Gastrocnemius medialis (tissue), 4 donors: ENCODE measurements around the gene PTEN.

Source experiments
- CTCF ChIP-seq, 5 experiments: fragments of 450-650 bp in 3 of 5; fragments of 200-600 bp in 2 of 5; sonication (generic) in 2 of 5; IDR thresholded peaks in 4 of 5; conservative IDR thresholded peaks in 1 of 5; 1 replicate in 4 of 5; 2 replicates in 1 of 5; pipeline ENCODE4 v1.5.1; 2016 to 2019; ENCODE audit warnings: antibody characterized with exemption in 5 of 5, mild to moderate bottlenecking in 3 of 5, moderate library complexity in 3 of 5
- POLR2A ChIP-seq, 2 donors: fragments of 450-650 bp; IDR thresholded peaks; one replicate each; pipeline ENCODE4 v1.6.1; 2017; ENCODE audit warnings: antibody characterized with exemption in 2 of 2, mild to moderate bottlenecking in 2 of 2, moderate library complexity in 2 of 2

- TF ChIP-seq POLR2A (IDR thresholded peaks at IDR 0.05) (no peak), CTCF (IDR thresholded peaks at IDR 0.05 in 4 of 5, conservative IDR thresholded peaks at IDR 0.05 in 1 of 5) (no peak)
Observed at GRCh38 chr10:87983716-87984115, 120.3 kb downstream of the PTEN start.
